ENCODE data around the gene YIF1A. TPM values are rescaled to one million over a fixed set of nuclear protein-coding genes. Genes with fewer than 3 reads are reported as not detected.

YIF1A gene
- total RNA-seq, 2 experiments from 2014 or later: 57.2 to 73.4 TPM

- no peaks in the 10 kb centered on the region for H3K9me3 ChIP-seq (ENCODE audit: low read length)
- no peaks in the 10 kb centered on the region for H3K4me1 ChIP-seq (ENCODE audit: insufficient read depth, low read length, poor library complexity, severe bottlenecking)
- H3K4me2 ChIP-seq (ENCODE audit: low read length): no peak overlapping the region
- ChIA-PET POLR2A (no interaction called here), CTCF (ENCODE audit: unreplicated experiment) (no interaction called here)
- no peak overlapping the region for H3K27ac ChIP-seq (ENCODE audit: low read depth, low read length, poor library complexity, severe bottlenecking)
- H3K79me2 ChIP-seq (ENCODE audit: insufficient read depth, low read depth, low read length): no peaks in the 10 kb centered on the region
- no peaks in the 10 kb centered on the region for H3K36me3 ChIP-seq (ENCODE audit: insufficient read depth, low read length)
- intact Hi-C loops (cut with micrococcal nuclease; ENCODE audit: unreplicated experiment): no loop called here
- no TSS peak for BruUV-seq (replicated peaks)
- H2AFZ ChIP-seq (ENCODE audit: low read length): no peak overlapping the region
- H3K4me3 ChIP-seq (ENCODE audit: low read depth, low read length, poor library complexity, severe bottlenecking): no peak overlapping the region
- TF ChIP-seq, protein P1, sequence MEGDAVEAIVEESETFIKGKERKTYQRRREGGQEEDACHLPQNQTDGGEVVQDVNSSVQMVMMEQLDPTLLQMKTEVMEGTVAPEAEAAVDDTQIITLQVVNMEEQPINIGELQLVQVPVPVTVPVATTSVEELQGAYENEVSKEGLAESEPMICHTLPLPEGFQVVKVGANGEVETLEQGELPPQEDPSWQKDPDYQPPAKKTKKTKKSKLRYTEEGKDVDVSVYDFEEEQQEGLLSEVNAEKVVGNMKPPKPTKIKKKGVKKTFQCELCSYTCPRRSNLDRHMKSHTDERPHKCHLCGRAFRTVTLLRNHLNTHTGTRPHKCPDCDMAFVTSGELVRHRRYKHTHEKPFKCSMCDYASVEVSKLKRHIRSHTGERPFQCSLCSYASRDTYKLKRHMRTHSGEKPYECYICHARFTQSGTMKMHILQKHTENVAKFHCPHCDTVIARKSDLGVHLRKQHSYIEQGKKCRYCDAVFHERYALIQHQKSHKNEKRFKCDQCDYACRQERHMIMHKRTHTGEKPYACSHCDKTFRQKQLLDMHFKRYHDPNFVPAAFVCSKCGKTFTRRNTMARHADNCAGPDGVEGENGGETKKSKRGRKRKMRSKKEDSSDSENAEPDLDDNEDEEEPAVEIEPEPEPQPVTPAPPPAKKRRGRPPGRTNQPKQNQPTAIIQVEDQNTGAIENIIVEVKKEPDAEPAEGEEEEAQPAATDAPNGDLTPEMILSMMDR (conservative IDR thresholded peaks at IDR 0.05; ENCODE audit: low read length): no peak
- TF ChIP-seq EZH2phosphoT487 (IDR thresholded peaks at IDR 0.05; ENCODE audit: borderline replicate concordance, low read depth, low read length): no peak
- H3K9me2 ChIP-seq (ENCODE audit: insufficient read depth, low read length): no peaks in the 10 kb centered on the region
- DNase-seq (ENCODE audit: low spot score): no peak
- H4K20me1 ChIP-seq (ENCODE audit: insufficient read depth, low read length): no peaks in the 10 kb centered on the region
Measured at GRCh38 chr11:66240781-66241136, 48.2 kb downstream of the YIF1A start.

GRCh38 chr11:66239998-66240780 is 48.8 kb downstream of the YIF1A start:
- no TSS peak for BruUV-seq (replicated peaks)
- Histone ChIP-seq H3K4me2 (ENCODE audit: low read length) (no peak overlapping the region), H3K9me2 (ENCODE audit: insufficient read depth, low read length) (no peaks in the 10 kb centered on the region), H3K36me3 (ENCODE audit: insufficient read depth, low read length) (no peaks in the 10 kb centered on the region), H3K4me3 (ENCODE audit: low read depth, low read length, poor library complexity, severe bottlenecking) (no peak overlapping the region), H3K79me2 (ENCODE audit: insufficient read depth, low read depth, low read length) (no peaks in the 10 kb centered on the region), H2AFZ (ENCODE audit: low read length) (no peak overlapping the region), H3K9me3 (ENCODE audit: low read length) (no peaks in the 10 kb centered on the region), H3K27ac (ENCODE audit: low read depth, low read length, poor library complexity, severe bottlenecking) (no peak overlapping the region), H4K20me1 (ENCODE audit: insufficient read depth, low read length) (no peaks in the 10 kb centered on the region), H3K4me1 (ENCODE audit: insufficient read depth, low read length, poor library complexity, severe bottlenecking) (no peaks in the 10 kb centered on the region)
- POLR2A ChIA-PET: interaction anchor here (0.6 kb wide), 1 partner anchor 77 kb away, joined by 3 read pairs; no protein-coding TSS in a partner anchor
- CTCF ChIA-PET (ENCODE audit: unreplicated experiment): no interaction called here
- intact Hi-C loops (cut with micrococcal nuclease; ENCODE audit: unreplicated experiment): no loop called here
- TF ChIP-seq, protein P1 (conservative IDR thresholded peaks at IDR 0.05; ENCODE audit: low read length): no peak
- no peak for TF ChIP-seq EZH2phosphoT487 (IDR thresholded peaks at IDR 0.05; ENCODE audit: borderline replicate concordance, low read depth, low read length)
- DNase-seq (ENCODE audit: low spot score): no peak

- Histone ChIP-seq H3K27ac (ENCODE audit: low read depth, low read length, poor library complexity, severe bottlenecking) (no peak overlapping the region), H2AFZ (ENCODE audit: low read length) (no peak overlapping the region), H3K4me1 (ENCODE audit: insufficient read depth, low read length, poor library complexity, severe bottlenecking) (no peaks in the 10 kb centered on the region), H3K4me3 (ENCODE audit: low read depth, low read length, poor library complexity, severe bottlenecking) (no peak overlapping the region), H3K9me3 (ENCODE audit: low read length) (no peaks in the 10 kb centered on the region), H3K4me2 (ENCODE audit: low read length) (no peak overlapping the region), H3K79me2 (ENCODE audit: insufficient read depth, low read depth, low read length) (no peaks in the 10 kb centered on the region), H3K9me2 (ENCODE audit: insufficient read depth, low read length) (no peaks in the 10 kb centered on the region), H4K20me1 (ENCODE audit: insufficient read depth, low read length) (no peaks in the 10 kb centered on the region), H3K36me3 (ENCODE audit: insufficient read depth, low read length) (no peaks in the 10 kb centered on the region)
- no peak for TF ChIP-seq EZH2phosphoT487 (IDR thresholded peaks at IDR 0.05; ENCODE audit: borderline replicate concordance, low read depth, low read length)
- TF ChIP-seq, protein P1 (conservative IDR thresholded peaks at IDR 0.05; ENCODE audit: low read length): no peak
- DNase-seq (ENCODE audit: low spot score): no peak
- no TSS peak for BruUV-seq (replicated peaks)
- ChIA-PET CTCF (ENCODE audit: unreplicated experiment) (no interaction called here), POLR2A (interaction anchor here (0.6 kb wide), 1 partner anchor 77 kb away, joined by 3 read pairs; no protein-coding TSS in a partner anchor)
- intact Hi-C loops (cut with micrococcal nuclease; ENCODE audit: unreplicated experiment): no loop called here
Measured at GRCh38 chr11:66239511-66239910, 49.4 kb downstream of the YIF1A start.
